HEK293 (cell line): ENCODE data around the gene BBX.

ENCODE experiments used
- CTCF ChIA-PET: fragments of 350-600 bp; formaldehyde crosslinking; extraction: SDS; loops from one replicate; lab custom pipeline; 2021; ENCODE audit warnings: antibody characterized with exemption; lab: Yijun Ruan, JAX
- POLR2A ChIA-PET: fragments of 300-600 bp; formaldehyde crosslinking; extraction: SDS; loops from one replicate; lab custom pipeline; 2020; ENCODE audit warnings: antibody characterized with exemption, inconsistent platforms; lab: Yijun Ruan, JAX
- H3K27ac ChIP-seq: fragments of 200-500 bp; sonication (Bioruptor generic); 2 replicates; pipeline ENCODE4 v1.5.1; 2014; ENCODE audit warnings: low read depth, low read length, control low read depth, inconsistent platforms; ENCODE audit errors: extremely low read depth
- H3K36me3 ChIP-seq, 2 experiments: fragments of 200-500 bp in 1 of 2; sonication (Bioruptor generic) in 1 of 2; 1 replicate in 1 of 2; 2 replicates in 1 of 2; pipeline ENCODE4 v1.5.1; 2014 to 2017; ENCODE audit warnings: inconsistent platforms in 2 of 2, low read length in 2 of 2; ENCODE audit not compliant: control insufficient read depth in 2 of 2, insufficient read depth in 1 of 2
- H3K4me1 ChIP-seq: fragments of 200-500 bp; sonication (Bioruptor generic); 2 replicates; pipeline ENCODE4 v1.5.1; 2014; ENCODE audit warnings: mild to moderate bottlenecking, low read length, inconsistent platforms; ENCODE audit not compliant: control insufficient read depth, insufficient read depth
- H3K4me3 ChIP-seq: 2 replicates; pipeline ENCODE4 v1.5.1; 2011; ENCODE audit warnings: low read depth, mild to moderate bottlenecking, control low read depth, low read length, moderate library complexity
- H3K9me3 ChIP-seq: fragments of 200-500 bp; sonication (Bioruptor generic); 2 replicates; pipeline ENCODE4 v1.5.1; 2014; ENCODE audit warnings: low read depth, low read length, inconsistent platforms; ENCODE audit not compliant: control insufficient read depth, insufficient read depth
- GLI2 ChIP-seq: fragments of 450-650 bp; formaldehyde crosslinking; IDR thresholded peaks from 2 replicates; pipeline ENCODE4; 2017; ENCODE audit warnings: missing biosample characterization, missing genetic modification characterization, low read depth, borderline replicate concordance
- MZF1 ChIP-seq: fragments of 450-650 bp; formaldehyde crosslinking; IDR thresholded peaks from 2 replicates; pipeline ENCODE4 v1.5.1; 2017; ENCODE audit warnings: missing biosample characterization, missing genetic modification characterization, borderline replicate concordance
- PRDM2 ChIP-seq: fragments of 450-650 bp; formaldehyde crosslinking; IDR thresholded peaks from 2 replicates; pipeline ENCODE4 v1.5.1; 2016; ENCODE audit warnings: missing biosample characterization, missing genetic modification characterization, borderline replicate concordance
- SP2 ChIP-seq: fragments of 450-650 bp; formaldehyde crosslinking; IDR thresholded peaks from 2 replicates; pipeline ENCODE4 v1.5.1; 2016; ENCODE audit warnings: missing biosample characterization, missing genetic modification characterization
- ZEB2 ChIP-seq: fragments of 450-650 bp; formaldehyde crosslinking; IDR thresholded peaks from 2 replicates; pipeline ENCODE4 v1.5.1; 2016; ENCODE audit warnings: missing biosample characterization, missing genetic modification characterization
- ZFP3 ChIP-seq: fragments of 450-650 bp; formaldehyde crosslinking; IDR thresholded peaks from 2 replicates; pipeline ENCODE4 v1.5.1; 2016; ENCODE audit warnings: low read depth, missing biosample characterization, missing genetic modification characterization
- ZNF138 ChIP-seq: fragments of 450-650 bp; formaldehyde crosslinking; IDR thresholded peaks from 2 replicates; pipeline ENCODE4 v1.5.1; 2016; ENCODE audit warnings: missing biosample characterization, missing genetic modification characterization, borderline replicate concordance
- ZNF148 ChIP-seq: fragments of 450-650 bp; formaldehyde crosslinking; IDR thresholded peaks from 2 replicates; pipeline ENCODE4 v1.5.0; 2017; ENCODE audit warnings: missing biosample characterization, missing genetic modification characterization, borderline replicate concordance
- ZNF155 ChIP-seq: fragments of 450-650 bp; formaldehyde crosslinking; IDR thresholded peaks from 2 replicates; pipeline ENCODE4 v1.5.1; 2016; ENCODE audit warnings: missing biosample characterization, missing genetic modification characterization
- ZNF2 ChIP-seq: fragments of 450-650 bp; formaldehyde crosslinking; IDR thresholded peaks from 2 replicates; pipeline ENCODE4 v1.5.1; 2016; ENCODE audit warnings: missing biosample characterization, missing genetic modification characterization
- ZNF266 ChIP-seq: fragments of 450-650 bp; formaldehyde crosslinking; IDR thresholded peaks from 2 replicates; pipeline ENCODE4 v1.5.1; 2016; ENCODE audit warnings: missing biosample characterization, missing genetic modification characterization, low read depth
- ZNF362 ChIP-seq: fragments of 450-650 bp; formaldehyde crosslinking; IDR thresholded peaks from 2 replicates; pipeline ENCODE4 v1.5.1; 2016; ENCODE audit warnings: missing biosample characterization, missing genetic modification characterization
- ZNF391 ChIP-seq: fragments of 450-650 bp; formaldehyde crosslinking; IDR thresholded peaks from 2 replicates; pipeline ENCODE4 v1.5.1; 2016; ENCODE audit warnings: low read depth, missing biosample characterization, missing genetic modification characterization, borderline replicate concordance
- ZNF449 ChIP-seq: fragments of 450-650 bp; formaldehyde crosslinking; IDR thresholded peaks from 2 replicates; pipeline ENCODE4 v1.5.1; 2017; ENCODE audit warnings: missing biosample characterization, mild to moderate bottlenecking, missing genetic modification characterization, moderate library complexity
- ZNF549 ChIP-seq: fragments of 450-650 bp; IDR thresholded peaks from 2 replicates; pipeline ENCODE4 v1.5.1; 2018; ENCODE audit warnings: missing biosample characterization, missing genetic modification characterization, mild to moderate bottlenecking, inconsistent platforms, moderate library complexity
- ZNF654 ChIP-seq: fragments of 450-650 bp; formaldehyde crosslinking; IDR thresholded peaks from 2 replicates; pipeline ENCODE4 v1.5.1; 2016; ENCODE audit warnings: low read depth, missing biosample characterization, missing genetic modification characterization
- ZNF670 ChIP-seq: fragments of 450-650 bp; formaldehyde crosslinking; IDR thresholded peaks from 2 replicates; pipeline ENCODE4 v1.5.1; 2016; ENCODE audit warnings: missing biosample characterization, missing genetic modification characterization, low read depth
- ZNF677 ChIP-seq: fragments of 450-650 bp; IDR thresholded peaks from 2 replicates; pipeline ENCODE4 v1.5.0; 2018; ENCODE audit warnings: missing biosample characterization, mild to moderate bottlenecking, missing genetic modification characterization, moderate library complexity
- ZSCAN16 ChIP-seq: fragments of 450-650 bp; formaldehyde crosslinking; IDR thresholded peaks from 2 replicates; pipeline ENCODE4 v1.5.1; 2016; ENCODE audit warnings: missing biosample characterization, missing genetic modification characterization

The BBX gene

GRCh38 chr3:107493134-107493533 lies 29.6 kb upstream of the BBX start (continued):
- TF ChIP-seq ZNF148 (tag by site-specific recombination) (no peak), ZEB2 (no peak)

GRCh38 chr3:107496855-107497254 lies 25.9 kb upstream of the BBX start:
- ChIA-PET POLR2A (no interaction called here), CTCF (no interaction called here)
- Histone ChIP-seq H3K27ac (no peak overlapping the region), H3K4me1 (no peaks in the 10 kb centered on the region), H3K36me3 (no peaks in the 10 kb centered on the region), H3K9me3 (no peaks in the 10 kb centered on the region), H3K4me3 (no peak overlapping the region)
- TF ChIP-seq GLI2 (no peak), ZNF549 (tag by site-specific recombination) (no peak), ZNF2 (tag by site-specific recombination) (no peak), ZSCAN16 (tag by site-specific recombination) (no peak), ZNF362 (no peak), ZNF677 (no peak), ZNF654 (tag by site-specific recombination) (no peak), PRDM2 (no peak), SP2 (no peak), ZNF449 (tag by site-specific recombination) (no peak), MZF1 (tag by site-specific recombination) (no peak), ZNF138 (tag by site-specific recombination) (no peak), ZNF155 (tag by site-specific recombination) (no peak), ZFP3 (tag by site-specific recombination) (no peak), ZNF266 (tag by site-specific recombination) (no peak), ZNF670 (no peak), ZNF391 (tag by site-specific recombination) (no peak)
